Stimulated activated CD8-positive, alpha-beta memory T cell treated with anti-CD3 and anti-CD28 coated beads, Interleukin-7, amount 100 ng/mL, for 24 hours (primary cell): ENCODE data around the gene POLA2.
"Not testable (repeated sequence)": the region's sequence is repeated elsewhere in the genome, so short reads cannot be mapped to it uniquely, and the experiment has no call there.

Experiments
- DNase-seq: peaks from one replicate; pipeline ENCODE4 v3.0.0-alpha.2; 2020; ENCODE audit warnings: low read depth

Gene POLA2

DNA sequence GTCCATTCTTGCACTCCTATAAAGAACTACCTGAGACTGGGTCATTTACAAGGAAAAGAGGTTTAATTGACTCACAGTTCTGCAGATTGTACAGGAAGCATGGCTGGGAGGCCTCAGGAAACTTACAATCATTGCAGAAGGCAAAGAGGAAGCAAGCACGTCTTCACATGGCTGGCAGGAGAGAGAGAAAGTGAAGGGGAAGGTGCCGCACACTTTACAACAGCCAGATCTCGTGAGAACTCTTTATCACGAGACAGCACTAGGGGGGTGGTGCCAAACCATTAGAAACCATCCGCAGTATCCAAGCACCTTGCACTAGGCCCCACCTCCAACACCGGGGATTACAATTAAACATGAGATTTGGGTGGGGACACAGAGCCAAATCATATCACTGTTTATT, 19.4 kb upstream of the POLA2 start:
- DNase-seq, result no peak

DNA sequence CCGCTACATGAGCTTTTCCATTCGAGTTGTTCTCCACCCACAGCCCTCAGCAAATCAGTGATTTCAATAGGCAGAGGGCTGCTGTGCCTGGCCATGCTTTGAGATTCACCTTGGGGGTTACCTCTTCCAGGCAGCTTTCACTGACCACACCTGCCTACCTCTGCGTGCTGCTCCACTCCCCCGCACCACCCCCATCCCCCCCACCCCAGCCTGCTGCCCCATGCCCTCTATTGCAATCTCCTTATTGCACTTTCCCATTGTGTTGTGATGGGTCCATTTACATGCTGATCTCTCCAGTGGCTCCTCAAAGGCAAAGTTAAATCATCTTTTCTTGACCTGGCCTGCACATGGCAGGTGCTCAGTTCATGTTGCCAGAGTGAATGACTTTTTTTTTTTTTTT, 18.0 kb upstream of the POLA2 start:
- no peak for DNase-seq

- not testable (repeated sequence) for DNase-seq
Measured at GRCh38 chr11:65245046-65245445, 16.7 kb upstream of the POLA2 start.

DNA sequence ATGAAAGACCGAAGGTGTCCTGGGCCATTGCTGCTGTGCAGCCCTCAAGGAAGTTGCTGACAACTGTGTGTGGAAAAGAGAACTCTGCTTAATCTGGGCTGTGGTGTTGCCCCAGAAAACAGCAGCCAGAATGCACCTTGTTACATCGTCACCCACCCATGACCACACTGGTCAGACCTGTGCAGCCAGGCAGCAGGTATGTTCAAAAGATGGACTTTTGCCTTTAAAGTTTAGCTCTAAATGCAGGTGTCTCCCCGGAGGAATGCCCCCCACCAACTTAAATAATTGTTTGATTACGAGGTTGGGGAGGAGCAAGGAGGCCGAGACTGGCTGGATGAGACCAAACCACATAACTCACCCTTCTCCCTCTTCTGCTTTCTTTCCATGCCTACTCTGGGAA, 15.3 kb upstream of the POLA2 start:
- DNase-seq, result no peak

- DNase-seq, result not testable (repeated sequence)
Measured at GRCh38 chr11:65248184-65248710, 13.5 kb upstream of the POLA2 start.

DNA sequence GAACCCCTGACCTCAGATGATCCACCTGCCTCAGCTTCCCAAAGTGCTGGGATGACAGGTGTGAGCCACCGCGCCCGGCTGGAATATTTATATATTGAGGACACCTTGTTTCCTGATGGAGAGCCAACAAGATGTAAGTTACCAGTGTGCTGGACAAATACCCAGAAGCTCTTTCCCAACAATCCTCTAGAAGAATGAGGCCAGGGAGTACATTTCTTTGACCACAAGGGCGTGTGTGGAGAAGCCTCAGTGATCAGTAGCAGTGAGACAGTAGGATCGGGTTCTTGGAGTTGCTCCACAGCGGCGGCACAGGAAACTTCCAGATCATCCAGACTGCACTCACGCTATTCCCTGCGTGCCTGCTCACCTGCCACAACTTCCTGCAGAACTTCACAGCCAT, 10.3 kb upstream of the POLA2 start:
- DNase-seq, result no peak

- DNase-seq, result no peak
Measured at GRCh38 chr11:65254724-65255123, 7.0 kb upstream of the POLA2 start.

DNA sequence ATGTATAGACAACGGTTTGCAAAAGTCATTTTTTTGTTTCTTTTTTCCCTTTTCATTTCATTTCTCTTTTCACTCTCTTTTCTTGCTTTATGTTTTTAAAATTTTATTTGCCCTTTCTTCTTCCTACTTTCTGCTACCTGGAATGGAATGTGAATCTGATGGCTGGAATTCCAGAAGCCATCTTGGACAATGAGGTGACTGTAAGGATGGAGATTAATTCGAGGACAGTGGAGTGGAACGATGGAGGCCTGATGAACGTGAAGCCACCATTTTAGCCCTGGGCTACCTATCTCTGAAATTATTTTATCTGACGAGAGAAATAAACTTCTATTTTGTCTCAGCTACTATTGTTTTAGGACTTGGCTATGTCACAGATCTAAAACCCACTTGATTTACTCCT, 2.8 kb upstream of the POLA2 start:
- DNase-seq, result no peak

GRCh38 chr11:65260302-65260701, 1.5 kb upstream of the POLA2 start:
- no peak for DNase-seq

DNA sequence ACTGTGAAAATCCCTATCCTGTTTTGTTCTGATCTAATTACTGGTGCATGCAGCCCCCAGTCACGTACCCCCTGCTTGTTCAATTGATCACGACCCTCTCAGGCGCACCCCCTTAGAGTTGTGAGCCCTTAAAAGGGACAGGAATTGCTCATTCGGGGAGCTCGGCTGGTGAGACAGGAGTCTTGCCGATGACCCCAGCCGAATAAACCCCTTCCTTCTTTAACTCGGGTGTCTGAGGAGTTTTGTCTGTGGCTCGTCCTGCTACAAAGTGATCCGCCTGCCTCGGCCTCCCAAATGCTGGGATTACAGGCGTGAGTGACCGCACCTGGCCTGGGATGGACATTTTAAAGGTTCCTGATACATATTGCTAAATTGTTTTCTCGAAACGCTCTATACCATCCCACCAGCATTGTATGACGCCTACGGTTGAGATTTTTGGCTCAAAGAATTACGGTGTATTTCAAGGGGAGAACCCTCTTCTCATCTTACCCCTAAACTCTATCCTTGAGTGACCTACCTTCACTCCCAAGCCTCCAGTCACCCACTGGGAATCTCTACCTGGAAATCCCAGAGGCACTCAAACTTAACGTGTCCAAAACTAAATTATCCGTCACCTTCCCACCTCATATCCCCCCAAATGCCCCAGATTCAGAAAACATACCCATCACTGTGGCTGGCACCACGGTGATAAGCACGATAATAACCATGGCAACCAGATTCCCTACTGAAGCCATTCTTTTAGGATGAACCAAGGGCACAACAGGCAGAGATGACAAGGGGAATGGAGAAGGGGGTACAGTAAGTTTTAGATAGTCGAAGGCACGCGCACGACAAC, 789 bp upstream of the POLA2 start:
- DNase-seq, result no peak

DNA sequence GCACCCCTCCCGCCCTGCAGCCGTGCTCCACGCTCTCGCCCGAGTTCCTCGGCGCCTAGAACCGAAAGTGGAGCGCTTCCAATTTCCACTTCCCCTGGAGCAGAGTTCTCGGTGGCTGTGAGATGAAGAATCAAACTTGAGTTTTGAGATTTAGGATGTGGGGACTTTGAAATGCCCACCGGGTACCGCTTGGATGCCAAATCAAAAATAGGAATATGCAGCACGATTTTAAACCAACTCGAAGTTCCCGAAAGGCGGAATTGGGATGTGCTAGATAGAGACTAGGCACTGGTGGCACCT, 569 bp downstream of the POLA2 start:
- DNase-seq, result no peak

DNA sequence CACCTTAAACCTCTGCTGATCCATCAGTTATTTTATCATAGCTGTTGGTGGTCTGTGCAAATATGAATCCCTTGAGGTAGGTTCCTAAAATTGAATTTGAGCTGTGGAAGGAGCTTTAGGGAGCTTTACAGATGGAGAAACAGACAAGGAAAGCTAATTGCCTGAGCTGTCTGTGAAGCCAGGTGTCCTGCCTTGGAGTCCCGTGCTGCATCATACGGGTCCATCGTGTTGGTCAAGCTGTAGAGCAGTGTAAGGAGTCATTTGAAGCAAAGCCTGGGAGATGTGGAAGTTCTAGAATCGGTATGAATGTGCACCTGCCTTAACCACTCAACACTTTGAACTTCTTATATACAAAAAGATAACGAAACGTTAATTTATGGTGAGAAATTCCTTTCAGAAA, 1.0 kb downstream of the POLA2 start:
- no peak for DNase-seq

DNA sequence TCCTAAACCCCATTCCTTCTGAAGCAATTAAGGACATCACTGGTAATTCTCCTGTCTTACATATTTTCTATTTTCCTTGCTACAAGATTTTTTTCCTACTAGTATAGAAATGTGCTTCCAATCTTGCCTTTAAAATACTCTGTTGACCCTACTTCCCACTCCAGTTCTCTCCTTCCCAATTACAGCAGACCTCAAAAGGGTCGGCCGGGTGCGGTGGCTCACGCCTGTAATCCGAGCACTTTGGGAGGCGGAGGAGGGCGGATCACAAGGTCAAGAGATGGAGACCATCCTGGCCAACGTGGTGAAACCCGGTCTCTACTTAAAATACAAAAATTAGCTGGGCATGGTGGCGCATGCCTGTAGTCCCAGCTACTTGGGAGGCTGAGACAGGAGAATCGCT, 3.0 kb downstream of the POLA2 start:
- not testable (repeated sequence) for DNase-seq

GRCh38 chr11:65266210-65266609, 4.4 kb downstream of the POLA2 start:
- DNase-seq, result no peak

- DNase-seq, result no peak
Measured at GRCh38 chr11:65274735-65275682, 13.2 kb downstream of the POLA2 start.

GRCh38 chr11:65275906-65276305, 14.1 kb downstream of the POLA2 start:
- DNase-seq, result no peak

- no peak for DNase-seq
Measured at GRCh38 chr11:65277631-65278277, 16.0 kb downstream of the POLA2 start.

GRCh38 chr11:65278356-65278755, 16.6 kb downstream of the POLA2 start:
- no peak for DNase-seq

DNA sequence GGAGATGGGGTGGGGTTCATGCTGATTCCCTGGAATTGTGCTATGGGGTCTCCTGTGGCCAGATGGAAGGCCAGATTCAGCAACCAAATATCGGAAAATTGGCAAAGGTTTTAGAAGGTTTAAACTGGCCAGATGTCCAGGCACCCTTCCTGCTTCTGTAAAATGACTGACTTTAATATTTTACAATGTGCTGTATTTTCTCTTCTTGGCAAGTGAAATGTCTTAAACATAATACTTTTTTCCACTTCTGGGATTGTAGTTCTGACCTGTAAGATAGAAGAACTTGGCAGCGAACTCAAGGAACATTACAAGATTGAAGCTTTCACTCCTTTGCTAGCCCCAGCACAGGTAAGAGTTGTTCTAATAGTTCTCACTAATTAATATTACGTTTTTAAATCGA, 17.5 kb downstream of the POLA2 start:
- no peak for DNase-seq

GRCh38 chr11:65279741-65280440, 18.1 kb downstream of the POLA2 start:
- DNase-seq, result no peak

- no peak for DNase-seq
Measured at GRCh38 chr11:65280646-65281045, 18.9 kb downstream of the POLA2 start.

- DNase-seq, result no peak
Measured at GRCh38 chr11:65286686-65287085, 24.9 kb downstream of the POLA2 start.
